Fibroblast of lung (primary cell): Measurements from ENCODE around the gene HSP90AB1. TPM values are rescaled to one million over a fixed set of nuclear protein-coding genes. Genes with fewer than 3 reads are reported as not detected.

Experiments used
- DNase-seq, 2 donors: peaks; one replicate each; pipeline versions ENCODE4 v3.0.0 to v3.0.0-alpha.2; 2010; ENCODE audit warnings: low read depth in 2 of 2
- H2AFZ ChIP-seq: 2 replicates; pipeline ENCODE4 v1.5.1; 2012; ENCODE audit warnings: low read length, control low read depth, inconsistent platforms
- H3K27ac ChIP-seq: 2 replicates; pipeline ENCODE4 v1.5.1; 2011; ENCODE audit warnings: low read length, control low read depth; ENCODE audit not compliant: insufficient read depth
- H3K27me3 ChIP-seq: 2 replicates; pipeline ENCODE4 v1.5.1; 2011; ENCODE audit warnings: mild to moderate bottlenecking, low read length; ENCODE audit not compliant: control insufficient read depth, insufficient read depth
- H3K36me3 ChIP-seq: 2 replicates; pipeline ENCODE4 v1.5.1; 2011; ENCODE audit warnings: low read length; ENCODE audit not compliant: control insufficient read depth, insufficient read depth
- H3K4me1 ChIP-seq: 2 replicates; pipeline ENCODE4 v1.5.1; 2011; ENCODE audit warnings: low read length; ENCODE audit not compliant: control insufficient read depth, insufficient read depth; ENCODE audit errors: extremely low read depth
- H3K4me2 ChIP-seq: 2 replicates; pipeline ENCODE4 v1.5.1; 2011; ENCODE audit warnings: low read length, control low read depth; ENCODE audit not compliant: insufficient read depth; ENCODE audit errors: extremely low read depth
- H3K4me3 ChIP-seq, 4 experiments: fragments of 200-600 bp in 1 of 4; sonication (generic) in 1 of 4; replicated peaks in 1 of 4; 2 replicates each; pipeline ENCODE4 v1.5.1; 2011 to 2016; ENCODE audit warnings: low read length in 4 of 4, low read depth in 3 of 4, mild to moderate bottlenecking in 3 of 4, control low read depth in 2 of 4, inconsistent platforms in 1 of 4, mixed read lengths in 1 of 4; ENCODE audit not compliant: insufficient read depth in 1 of 4; ENCODE audit errors: control extremely low read depth in 1 of 4
- H3K79me2 ChIP-seq: 2 replicates; pipeline ENCODE4 v1.5.1; 2012; ENCODE audit warnings: mild to moderate bottlenecking, low read length, inconsistent platforms; ENCODE audit not compliant: control insufficient read depth, insufficient read depth
- H3K9ac ChIP-seq: 2 replicates; pipeline ENCODE4 v1.5.1; 2011; ENCODE audit warnings: mild to moderate bottlenecking, low read length, control low read depth; ENCODE audit not compliant: insufficient read depth
- H3K9me3 ChIP-seq: 2 replicates; pipeline ENCODE4 v1.5.1; 2012; ENCODE audit warnings: low read depth, low read length; ENCODE audit not compliant: control insufficient read depth, insufficient read depth
- H4K20me1 ChIP-seq: 2 replicates; pipeline ENCODE4 v1.5.1; 2011; ENCODE audit warnings: low read length; ENCODE audit not compliant: control insufficient read depth, insufficient read depth; ENCODE audit errors: extremely low read depth
- EZH2 ChIP-seq: IDR thresholded peaks from 2 replicates; pipeline ENCODE4 v1.5.1; 2012; ENCODE audit warnings: low read length, control low read depth, mild to moderate bottlenecking; ENCODE audit errors: missing control alignments
- polyA plus RNA-seq, 2 donors: library from polyadenylated mRNA; depleted of rRNA in 1 of 2; stranded (reverse) in 1 of 2; unstranded in 1 of 2; fragments of >200 nt; gene quantifications; 2 replicates each; pipeline ENCODE4 v1.2.1, GENCODE V29; 2011 to 2012; ENCODE audit warnings: missing spikeins in 1 of 2
- total RNA-seq: library from RNA; depleted of rRNA; stranded (reverse); fragments of >200 nt; gene quantifications from 2 replicates; pipeline ENCODE4 v1.2.1, GENCODE V29; 2014
- TF ChIP-seq, protein P1 (sequence below), 2 donors: IDR thresholded peaks in 1 of 2; conservative IDR thresholded peaks in 1 of 2; 1 replicate in 1 of 2; 2 replicates in 1 of 2; pipeline ENCODE4 v1.5.1; 2011 to 2012; ENCODE audit warnings: low read length in 2 of 2, control low read depth in 1 of 2, inconsistent platforms in 1 of 2, low read depth in 1 of 2, mild to moderate bottlenecking in 1 of 2

HSP90AB1 gene
- total and polyA plus RNA-seq, 2 donors (not counting 1 experiment from before 2014, with no cell fraction given), result 452 to 775 TPM

GRCh38 chr6:44253307-44254101, 6.6 kb downstream of the HSP90AB1 start:
- peaks cover 36% of the 10 kb centered on the region for H3K36me3 ChIP-seq
- peaks cover 62% of the 10 kb centered on the region for H3K79me2 ChIP-seq
- H3K27ac ChIP-seq, result no peak overlapping the region
- no peak overlapping the region for H2AFZ ChIP-seq
- H3K4me2 ChIP-seq, result no peak overlapping the region
- TF ChIP-seq EZH2, result no peak
- TF ChIP-seq, protein P1, sequence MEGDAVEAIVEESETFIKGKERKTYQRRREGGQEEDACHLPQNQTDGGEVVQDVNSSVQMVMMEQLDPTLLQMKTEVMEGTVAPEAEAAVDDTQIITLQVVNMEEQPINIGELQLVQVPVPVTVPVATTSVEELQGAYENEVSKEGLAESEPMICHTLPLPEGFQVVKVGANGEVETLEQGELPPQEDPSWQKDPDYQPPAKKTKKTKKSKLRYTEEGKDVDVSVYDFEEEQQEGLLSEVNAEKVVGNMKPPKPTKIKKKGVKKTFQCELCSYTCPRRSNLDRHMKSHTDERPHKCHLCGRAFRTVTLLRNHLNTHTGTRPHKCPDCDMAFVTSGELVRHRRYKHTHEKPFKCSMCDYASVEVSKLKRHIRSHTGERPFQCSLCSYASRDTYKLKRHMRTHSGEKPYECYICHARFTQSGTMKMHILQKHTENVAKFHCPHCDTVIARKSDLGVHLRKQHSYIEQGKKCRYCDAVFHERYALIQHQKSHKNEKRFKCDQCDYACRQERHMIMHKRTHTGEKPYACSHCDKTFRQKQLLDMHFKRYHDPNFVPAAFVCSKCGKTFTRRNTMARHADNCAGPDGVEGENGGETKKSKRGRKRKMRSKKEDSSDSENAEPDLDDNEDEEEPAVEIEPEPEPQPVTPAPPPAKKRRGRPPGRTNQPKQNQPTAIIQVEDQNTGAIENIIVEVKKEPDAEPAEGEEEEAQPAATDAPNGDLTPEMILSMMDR (conservative IDR thresholded peaks at IDR 0.05 in 1 of 2, IDR thresholded peaks at IDR 0.05 in 1 of 2; ENCODE audit: low read depth in 1 of 2, low read length in 2 of 2), result peak; percentile 43 to 56
- peaks cover 8% of the 10 kb centered on the region for H4K20me1 ChIP-seq
- H3K9ac ChIP-seq, result no peak overlapping the region
- H3K4me1 ChIP-seq, result peaks cover 8% of the 10 kb centered on the region
- H3K27me3 ChIP-seq, result no peaks in the 10 kb centered on the region
- no peak for DNase-seq
- H3K9me3 ChIP-seq, result no peaks in the 10 kb centered on the region
- H3K4me3 ChIP-seq, result no peak overlapping the region

- Histone ChIP-seq H3K27ac (no peak overlapping the region), H3K9ac (no peak overlapping the region), H3K79me2 (peaks cover 52% of the 10 kb centered on the region), H3K9me3 (no peaks in the 10 kb centered on the region), H2AFZ (no peak overlapping the region), H3K36me3 (peaks cover 32% of the 10 kb centered on the region), H3K4me1 (peaks cover 8% of the 10 kb centered on the region), H3K4me3 (peak overlapping the region in 1 of 4 experiments; percentile 14), H4K20me1 (peaks cover 4% of the 10 kb centered on the region), H3K27me3 (no peaks in the 10 kb centered on the region), H3K4me2 (no peak overlapping the region)
- TF ChIP-seq, protein P1 (conservative IDR thresholded peaks at IDR 0.05 in 1 of 2, IDR thresholded peaks at IDR 0.05 in 1 of 2; ENCODE audit: low read depth in 1 of 2, low read length in 2 of 2), result no peak
- no peak for TF ChIP-seq EZH2
- peak in 1 of 2 donors; percentile 22 for DNase-seq
These were observed 7.5 kb downstream of the HSP90AB1 start for GRCh38 chr6:44254191-44255104.
